ENCODE measurements around the gene RAD54L. TPM values are rescaled to one million over a fixed set of nuclear protein-coding genes. Genes with fewer than 3 reads are reported as not detected.

RAD54L gene
- 9.5 to 11.5 TPM (median 11.1 TPM) in 5 replicates for total RNA-seq (2022; extraction: Qiagen RNA extraction)

GRCh38 chr1:46247436-46248121 is at the start of gene RAD54L:
RAD54L (plus strand) TSS chr1:46247763; CDS start chr1:46248406, 643 bp downstream.

GRCh38 chr1:46197964-46198811 is 49.4 kb upstream of the RAD54L start, which contains the start of gene POMGNT1:
POMGNT1 (minus strand) TSS chr1:46198434; CDS start chr1:46197821, 613 bp downstream.

GRCh38 chr1:46303038-46303871 is 55.7 kb downstream of the RAD54L start, which contains the start of the genes LRRC41 and UQCRH:
LRRC41 (minus strand) TSS chr1:46303616; CDS start chr1:46303322, 294 bp downstream.
UQCRH (plus strand) TSS chr1:46303698; CDS start chr1:46303767, 69 bp downstream.

Other genes starting within 250 kb of the RAD54L start
- gene PIK3R3, start 115.1 kb upstream of the RAD54L start, total RNA-seq (2022; extraction: Qiagen RNA extraction): 1.3 to 2.0 TPM (median 1.5 TPM) in 5 replicates
- gene TSPAN1, start 72.7 kb upstream of the RAD54L start, total RNA-seq (2022; extraction: Qiagen RNA extraction): 1.5 to 3.8 TPM (median 2.6 TPM) in 5 replicates
- gene P3R3URF, start 71.3 kb upstream of the RAD54L start, total RNA-seq (2022; extraction: Qiagen RNA extraction): not detected in 5 replicates
- gene POMGNT1, start 49.3 kb upstream of the RAD54L start, total RNA-seq (2022; extraction: Qiagen RNA extraction): 38.0 to 45.8 TPM (median 41.7 TPM) in 5 replicates
- gene LURAP1, start 44.4 kb upstream of the RAD54L start, total RNA-seq (2022; extraction: Qiagen RNA extraction): not detected in 5 replicates
- gene LRRC41, start 55.9 kb downstream of the RAD54L start, total RNA-seq (2022; extraction: Qiagen RNA extraction): 36.6 to 42.8 TPM (median 41.8 TPM) in 5 replicates
- 383 to 522 TPM (median 404 TPM) in 5 replicates for gene UQCRH, start 55.9 kb downstream of the RAD54L start, total RNA-seq (2022; extraction: Qiagen RNA extraction)
- 11.1 to 14.3 TPM (median 12.9 TPM) in 5 replicates for gene NSUN4, start 93.0 kb downstream of the RAD54L start, total RNA-seq (2022; extraction: Qiagen RNA extraction)
- gene FAAH, start 146.6 kb downstream of the RAD54L start, total RNA-seq (2022; extraction: Qiagen RNA extraction): 0.46 to 1.1 TPM (median 0.62 TPM) in 5 replicates
- 0.49 to 0.93 TPM (median 0.82 TPM) in 5 replicates for gene DMBX1, start 242.1 kb downstream of the RAD54L start, total RNA-seq (2022; extraction: Qiagen RNA extraction)